Gastroesophageal sphincter (tissue), 4 donors: ENCODE results near the gene FAM83E. TPM values are rescaled to one million over a fixed set of nuclear protein-coding genes. Genes with fewer than 3 reads are reported as not detected.

Experiments used
- ATAC-seq: fragments of 150-250 bp; one replicate; pipeline ENCODE4 v1.9.1; 2016; ENCODE audit warnings: mild to moderate bottlenecking, moderate library complexity
- H3K27ac ChIP-seq, 4 donors: fragments of 200-600 bp; sonication (generic) in 3 of 4; 1 replicate in 3 of 4; 2 replicates in 1 of 4; pipeline ENCODE4 v1.5.1; 2016 to 2019
- H3K27me3 ChIP-seq: fragments of 200-600 bp; sonication (generic); one replicate; pipeline ENCODE4 v1.5.1; 2019
- H3K36me3 ChIP-seq, 2 donors: fragments of 200-600 bp; sonication (generic); one replicate each; pipeline ENCODE4 v1.5.1; 2019; ENCODE audit warnings: control low read depth in 1 of 2
- H3K4me1 ChIP-seq, 3 donors: fragments of 200-600 bp; sonication (generic); 1 replicate in 2 of 3; 2 replicates in 1 of 3; pipeline ENCODE4 v1.5.1; 2016 to 2019; ENCODE audit warnings: control low read depth in 2 of 3
- H3K4me3 ChIP-seq, 2 donors: fragments of 200-600 bp; sonication (generic); one replicate each; pipeline ENCODE4 v1.5.1; 2019; ENCODE audit warnings: mild to moderate bottlenecking in 1 of 2, moderate library complexity in 1 of 2
- H3K9me3 ChIP-seq, 3 donors: fragments of 200-600 bp; sonication (generic); one replicate each; pipeline ENCODE4 v1.5.1; 2017 to 2019; ENCODE audit warnings: control low read depth in 2 of 3
- CTCF ChIP-seq, 4 experiments: fragments of 200-600 bp in 2 of 4; fragments of 450-650 bp in 2 of 4; sonication (generic) in 1 of 4; IDR thresholded peaks; one replicate each; pipeline ENCODE4 v1.5.1; 2017 to 2019; ENCODE audit warnings: antibody characterized with exemption in 4 of 4, mild to moderate bottlenecking in 2 of 4, moderate library complexity in 2 of 4
- EP300 ChIP-seq: sonication (generic); formaldehyde crosslinking; IDR thresholded peaks from one replicate; pipeline ENCODE4 v1.6.1; 2017; ENCODE audit warnings: antibody characterized with exemption, mild to moderate bottlenecking
- POLR2A ChIP-seq, 2 donors: fragments of 450-650 bp; IDR thresholded peaks; one replicate each; pipeline ENCODE4 v1.6.1; 2017; ENCODE audit warnings: antibody characterized with exemption in 2 of 2, mild to moderate bottlenecking in 2 of 2, moderate library complexity in 1 of 2
- POLR2AphosphoS5 ChIP-seq: sonication (generic); formaldehyde crosslinking; IDR thresholded peaks from one replicate; pipeline ENCODE4 v1.6.1; 2017; ENCODE audit warnings: antibody characterized with exemption
- WGBS, 2 donors: methylation state at CpG; one replicate each; pipeline ENCODE4 v1.1.5; 2018; ENCODE audit warnings: low coverage in 1 of 2; 5-methylcytosine and 5-hydroxymethylcytosine counted together
- total RNA-seq, 4 donors: library from RNA; depleted of rRNA; stranded (reverse); fragments of >200 nt; gene quantifications; one replicate each; pipeline ENCODE4 v1.1.0, GENCODE V29; 2016

The FAM83E gene
- total RNA-seq, 4 donors from 2014 or later, result 1.5 TPM; not detected in 3

GRCh38 chr19:48607359-48607755 is 7.5 kb downstream of the FAM83E start:
- Histone ChIP-seq H3K9me3 (no peaks in the 10 kb centered on the region), H3K4me3 (no peak overlapping the region), H3K27me3 (no peaks in the 10 kb centered on the region), H3K36me3 (no peaks in the 10 kb centered on the region), H3K4me1 (no peaks in the 10 kb centered on the region), H3K27ac (no peak overlapping the region)
- no peak for ATAC-seq
- TF ChIP-seq CTCF (IDR thresholded peaks at IDR 0.05), result no peak
- TF ChIP-seq EP300, result no peak
- TF ChIP-seq POLR2AphosphoS5, result no peak
- no peak for TF ChIP-seq POLR2A (IDR thresholded peaks at IDR 0.05)
- 79 to 85% methylated on average over 5 to 6 of the region's 7 CpGs for WGBS, 2 donors

- Histone ChIP-seq H3K27ac (no peak within 1 kb of the TSS), H3K9me3 (no peaks in the 10 kb centered on the region), H3K4me1 (no peaks in the 10 kb centered on the region), H3K36me3 (no peaks in the 10 kb centered on the region), H3K27me3 (no peaks in the 10 kb centered on the region), H3K4me3 (no peak within 1 kb of the TSS)
- TF ChIP-seq CTCF (IDR thresholded peaks at IDR 0.05) (no peak), POLR2AphosphoS5 (no peak), POLR2A (IDR thresholded peaks at IDR 0.05) (no peak), EP300 (no peak)
- no CpG with 5 or more reads among the region's 39 CpGs for WGBS, 2 donors
- no peak for ATAC-seq
Observed at GRCh38 chr19:48606463-48607358, 8.2 kb downstream of the FAM83E start, which contains the start of gene SPACA4. TSS of gene SPACA4 (plus strand) at chr19:48606742. CDS start at chr19:48606979, 237 bp downstream.

- Histone ChIP-seq H3K9me3 (no peaks in the 10 kb centered on the region), H3K27ac (no peak overlapping the region)
- ATAC-seq, result no peak
Observed at GRCh38 chr19:48603850-48604249, 11.0 kb downstream of the FAM83E start.

GRCh38 chr19:48603449-48603848 is 11.4 kb downstream of the FAM83E start:
- H3K4me1 ChIP-seq, result no peaks in the 10 kb centered on the region
- TF ChIP-seq POLR2AphosphoS5 (no peak), CTCF (IDR thresholded peaks at IDR 0.05) (no peak), EP300 (no peak), POLR2A (IDR thresholded peaks at IDR 0.05) (no peak)
- no peak for ATAC-seq
- 80% methylated on average over 3 of the region's 39 CpGs; no CpG with 5 or more reads in 1 of the 2 donors for WGBS, 2 donors
- H3K9me3 ChIP-seq, result no peaks in the 10 kb centered on the region
- H3K4me3 ChIP-seq, result no peak overlapping the region
- peaks cover 17% of the 10 kb centered on the region for H3K27me3 ChIP-seq
- H3K27ac ChIP-seq, result no peak overlapping the region
- H3K36me3 ChIP-seq, result no peaks in the 10 kb centered on the region

More at GRCh38 chr19:48603850-48604249, 11.0 kb downstream of the FAM83E start:
- TF ChIP-seq POLR2AphosphoS5, result no peak
- no peak for TF ChIP-seq EP300
- no peak for TF ChIP-seq POLR2A (IDR thresholded peaks at IDR 0.05)
- Histone ChIP-seq H3K4me3 (no peak overlapping the region), H3K4me1 (no peaks in the 10 kb centered on the region), H3K27me3 (peaks cover 14% of the 10 kb centered on the region), H3K36me3 (no peaks in the 10 kb centered on the region)
- 80 to 89% methylated on average over 1 to 4 of the region's 9 CpGs for WGBS, 2 donors

GRCh38 chr19:48603001-48603400 is 11.9 kb downstream of the FAM83E start:
- Histone ChIP-seq H3K4me3 (no peak overlapping the region), H3K4me1 (no peaks in the 10 kb centered on the region), H3K27me3 (peaks cover 21% of the 10 kb centered on the region), H3K9me3 (no peaks in the 10 kb centered on the region), H3K27ac (no peak overlapping the region), H3K36me3 (no peaks in the 10 kb centered on the region)
- ATAC-seq, result no peak
- TF ChIP-seq POLR2AphosphoS5 (no peak), EP300 (no peak), POLR2A (IDR thresholded peaks at IDR 0.05) (no peak), CTCF (IDR thresholded peaks at IDR 0.05) (no peak)
- WGBS, 2 donors, result 64 to 73% methylated on average over 2 to 3 of the region's 9 CpGs
